OCI-LY7 (cell line): Measurements from ENCODE around the gene ARL11. TPM values are rescaled to one million over a fixed set of nuclear protein-coding genes. Genes with fewer than 3 reads are reported as not detected.

Source experiments
- BruUV-seq: library from RNA; stranded (reverse); fragments of 400-500 nt; replicated peaks from 2 replicates; lab custom pipeline; 2021; lab: Mats Ljungman, UMichigan
- CTCF ChIA-PET: fragments of 300-600 bp; sonication (Branson Sonifier 250); formaldehyde crosslinking; loops from one replicate; lab custom pipeline; 2022; ENCODE audit warnings: antibody characterized with exemption; ENCODE audit not compliant: unreplicated experiment; lab: Charles Lee
- POLR2A ChIA-PET: fragments of 300-600 bp; sonication (Branson Sonifier 250); formaldehyde crosslinking; loops from one replicate; lab custom pipeline; 2022; ENCODE audit warnings: antibody characterized with exemption; lab: Charles Lee
- DNase-seq: peaks from one replicate; pipeline ENCODE4 v3.0.0-alpha.2; 2015; ENCODE audit warnings: low spot score
- H2AFZ ChIP-seq: fragments of 200-600 bp; sonication (generic), shearing (Covaris generic); 2 replicates; pipeline ENCODE4 v1.6.1; 2014; ENCODE audit warnings: mild to moderate bottlenecking, antibody characterized with exemption, low read length, moderate library complexity
- H3K27ac ChIP-seq: fragments of 200-600 bp; sonication (generic); 2 replicates; pipeline ENCODE4 v1.5.1; 2014; ENCODE audit warnings: mixed run types, low read depth, mild to moderate bottlenecking, moderate library complexity, low read length, inconsistent platforms; ENCODE audit not compliant: poor library complexity, severe bottlenecking
- H3K36me3 ChIP-seq: fragments of 200-600 bp; sonication (generic); 2 replicates; pipeline ENCODE4 v1.6.1; 2014; ENCODE audit warnings: mild to moderate bottlenecking, antibody characterized with exemption, low read length, moderate library complexity, mixed read lengths; ENCODE audit not compliant: insufficient read depth
- H3K4me1 ChIP-seq: fragments of 200-600 bp; sonication (generic); 2 replicates; pipeline ENCODE4 v1.5.1; 2014; ENCODE audit warnings: mild to moderate bottlenecking, low read length; ENCODE audit not compliant: insufficient read depth, poor library complexity, severe bottlenecking
- H3K4me2 ChIP-seq: fragments of 200-600 bp; sonication (generic); 2 replicates; pipeline ENCODE4 v1.6.1; 2014; ENCODE audit warnings: mild to moderate bottlenecking, low read length
- H3K4me3 ChIP-seq: fragments of 200-600 bp; sonication (generic); 2 replicates; pipeline ENCODE4 v1.5.1; 2014; ENCODE audit warnings: mild to moderate bottlenecking, low read depth, low read length; ENCODE audit not compliant: poor library complexity, severe bottlenecking
- H3K79me2 ChIP-seq: fragments of 200-600 bp; sonication (generic); 2 replicates; pipeline ENCODE4 v1.6.1; 2016; ENCODE audit warnings: low read depth, mild to moderate bottlenecking, low read length, moderate library complexity, mixed read lengths; ENCODE audit not compliant: insufficient read depth
- H3K9me2 ChIP-seq: fragments of 200-600 bp; sonication (generic); 2 replicates; pipeline ENCODE4 v1.6.1; 2016; ENCODE audit warnings: mild to moderate bottlenecking, low read length, mixed read lengths; ENCODE audit not compliant: insufficient read depth
- H3K9me3 ChIP-seq: fragments of 200-600 bp; sonication (generic); 2 replicates; pipeline ENCODE4 v1.6.1; 2014; ENCODE audit warnings: mild to moderate bottlenecking, mixed run types, low read length, mixed read lengths
- H4K20me1 ChIP-seq: fragments of 200-600 bp; sonication (generic); 2 replicates; pipeline ENCODE4 v1.6.1; 2014; ENCODE audit warnings: mild to moderate bottlenecking, antibody characterized with exemption, low read length, moderate library complexity, mixed read lengths; ENCODE audit not compliant: insufficient read depth
- CTCF ChIP-seq: fragments of 200-600 bp; sonication (generic); conservative IDR thresholded peaks from 2 replicates; pipeline ENCODE4 v1.5.1; 2014; ENCODE audit warnings: mild to moderate bottlenecking, antibody characterized with exemption, low read length, moderate library complexity, mixed read lengths
- EZH2phosphoT487 ChIP-seq: fragments of 200-600 bp; sonication (generic); IDR thresholded peaks from 2 replicates; pipeline ENCODE4 v1.6.1; 2018; ENCODE audit warnings: low read depth, borderline replicate concordance, mild to moderate bottlenecking, mixed run types, antibody characterized with exemption, low read length, moderate library complexity, mixed read lengths
- intact Hi-C: fragments of 100-400 bp; cut with micrococcal nuclease; formaldehyde crosslinking; loops from one replicate; pipeline ENCODE4 v1.10.0; 2022; ENCODE audit not compliant: unreplicated experiment
- total RNA-seq, 2 experiments: library from RNA; depleted of rRNA in 1 of 2; stranded (reverse); fragments of >200 nt in 1 of 2; shearing (Covaris generic) in 1 of 2; gene quantifications; 2 replicates each; pipeline ENCODE4 v1.2.3, GENCODE V29; 2014 to 2022

Gene ARL11
- total RNA-seq, 2 experiments from 2014 or later = 8.3 to 20.5 TPM

GRCh38 chr13:49624229-49624628, 4.1 kb upstream of the ARL11 start:
- intact Hi-C loops = loop anchor here (10.0 kb wide), 1 partner anchor 1049 kb away; no protein-coding TSS in a partner anchor
- Histone ChIP-seq H3K27ac (no peak overlapping the region), H3K79me2 (peaks cover 9% of the 10 kb centered on the region), H2AFZ (peak overlapping the region; percentile 12; the same call in 1 of the 2 replicates), H3K9me3 (no peaks in the 10 kb centered on the region), H3K4me2 (no peak overlapping the region), H3K4me3 (no peak overlapping the region), H3K4me1 (peaks cover 28% of the 10 kb centered on the region), H3K9me2 (no peaks in the 10 kb centered on the region), H3K36me3 (no peaks in the 10 kb centered on the region), H4K20me1 (no peaks in the 10 kb centered on the region)
- TF ChIP-seq EZH2phosphoT487 = no peak
- no peak for TF ChIP-seq CTCF
- no peak for DNase-seq
- POLR2A ChIA-PET = interaction anchor here (1.4 kb wide), 1 partner anchor 9 kb away, joined by 5 read pairs; no protein-coding TSS in a partner anchor
- CTCF ChIA-PET = interaction anchor here (1.6 kb wide), 1 partner anchor 15 kb away, joined by 3 read pairs; no protein-coding TSS in a partner anchor
- BruUV-seq = no TSS peak

GRCh38 chr13:49625392-49626079, 2.8 kb upstream of the ARL11 start:
- Histone ChIP-seq H3K4me3 (no peak overlapping the region), H4K20me1 (no peaks in the 10 kb centered on the region), H3K4me2 (no peak overlapping the region), H3K9me3 (no peaks in the 10 kb centered on the region), H3K9me2 (no peaks in the 10 kb centered on the region), H3K79me2 (peaks cover 22% of the 10 kb centered on the region), H3K36me3 (peaks cover 9% of the 10 kb centered on the region), H2AFZ (no peak overlapping the region), H3K4me1 (peaks cover 30% of the 10 kb centered on the region), H3K27ac (no peak overlapping the region)
- ChIA-PET POLR2A (interaction anchor here (0.7 to 1.9 kb wide), 5 partner anchors 11 to 165 kb away, joined by 3 to 6 read pairs (median 5); no protein-coding TSS in a partner anchor), CTCF (interaction anchor here (1.1 kb wide), 1 partner anchor 23 kb away, joined by 5 read pairs; no protein-coding TSS in a partner anchor)
- DNase-seq = no peak
- TF ChIP-seq CTCF (no peak), EZH2phosphoT487 (no peak)
- intact Hi-C loops = loop anchor here (10.0 kb wide), 1 partner anchor 1051 kb away; no protein-coding TSS in a partner anchor
- no TSS peak for BruUV-seq
